ENCODE results near the gene HS6ST3.

Gene HS6ST3

DNA sequence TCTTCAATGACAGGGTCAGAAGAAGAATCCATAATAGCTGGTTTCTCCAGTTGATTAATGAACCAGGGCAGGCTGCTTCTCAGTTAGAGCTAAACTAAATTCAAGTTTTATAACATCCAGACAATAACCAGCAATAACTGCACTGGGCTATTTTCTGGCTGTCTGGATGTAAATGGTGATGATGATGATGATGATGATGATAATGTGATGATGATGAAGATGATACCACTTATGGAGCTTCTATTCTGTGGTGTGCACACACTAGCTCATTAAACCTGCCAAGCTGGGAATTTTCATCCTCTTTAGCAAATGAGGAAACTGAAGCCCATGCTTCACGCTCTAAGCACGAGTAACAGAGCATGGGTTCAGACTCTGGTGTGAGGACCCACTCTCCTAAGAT, 772.2 kb downstream of the HS6ST3 start:
- DNase-seq: no peak

DNA sequence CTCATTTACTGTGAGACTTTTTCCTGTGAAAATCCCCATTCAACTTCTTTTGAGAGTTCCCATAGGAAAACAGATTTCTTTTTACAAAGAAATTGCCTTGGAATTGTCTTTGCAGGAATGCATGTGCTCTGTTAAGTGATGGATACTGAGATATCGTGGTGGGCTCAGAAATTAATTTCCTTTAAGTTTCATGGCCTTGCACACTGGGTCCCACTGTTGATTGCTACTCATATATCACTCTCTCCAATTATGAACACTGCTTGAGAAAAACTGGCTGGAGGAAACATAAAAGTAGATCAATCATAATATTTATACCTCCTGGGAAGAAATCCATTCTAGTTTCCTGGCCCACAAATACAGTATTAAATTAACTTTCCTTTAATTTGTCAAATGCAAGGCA, 773.1 kb downstream of the HS6ST3 start:
- DNase-seq: no peak

DNA sequence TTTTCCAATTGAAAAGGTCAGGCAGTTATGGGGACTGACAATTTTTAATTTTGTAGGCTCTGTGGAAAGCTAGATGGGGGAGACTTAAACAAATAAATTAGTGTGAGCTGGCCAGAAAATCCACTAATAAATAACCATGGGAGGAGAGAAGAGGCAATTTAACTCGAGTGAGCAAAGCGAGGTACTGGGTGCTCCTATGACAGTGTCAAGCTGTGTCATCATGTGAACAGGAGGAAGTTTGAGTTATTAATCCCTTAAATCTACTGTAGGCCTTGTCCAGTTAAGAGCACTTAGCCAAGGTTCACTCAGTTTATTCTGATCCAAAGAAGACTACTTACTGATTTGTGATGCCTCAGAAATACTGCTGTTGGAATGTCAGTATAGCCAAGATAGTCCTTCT, 781.6 kb downstream of the HS6ST3 start:
- no peak for DNase-seq

DNA sequence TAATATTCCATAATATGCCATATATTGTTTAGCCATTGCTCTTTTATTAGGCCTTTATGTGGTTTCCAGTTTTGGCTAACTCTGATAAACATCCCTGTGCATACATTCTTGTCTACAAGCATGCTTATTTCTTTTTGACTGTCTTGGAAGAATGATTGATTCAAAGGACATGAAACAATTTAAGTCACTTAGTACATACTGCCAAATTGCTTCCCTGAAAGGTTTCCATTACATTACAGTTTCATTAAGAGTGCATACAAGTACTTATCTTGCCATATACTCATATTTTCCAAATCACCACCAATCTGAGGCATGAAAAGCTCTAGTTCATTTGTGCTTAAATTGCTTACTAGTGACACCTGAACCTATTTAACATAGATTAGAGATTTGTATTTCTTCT, 790.5 kb downstream of the HS6ST3 start:
- no peak for DNase-seq
